ENCODE results near the gene ARV1. TPM values are rescaled to one million over a fixed set of nuclear protein-coding genes. Genes with fewer than 3 reads are reported as not detected.

Gene ARV1
- polyA plus RNA-seq, 1 donor (not counting 4 experiments of a cell fraction or from before 2014, with no cell fraction given): 38.1 TPM

- no peaks in the 10 kb centered on the region for H3K9me1 ChIP-seq (ENCODE audit: control insufficient read depth, extremely low read depth, insufficient read depth, low read length)
- no peaks in the 10 kb centered on the region for H3K9me3 ChIP-seq (ENCODE audit: control insufficient read depth, low read depth, low read length)
- H4K20me1 ChIP-seq (ENCODE audit: control insufficient read depth, extremely low read depth, insufficient read depth, low read length): no peaks in the 10 kb centered on the region
- H3K27ac ChIP-seq (ENCODE audit: control insufficient read depth, insufficient read depth, low read length): no peak overlapping the region
- H3K36me3 ChIP-seq (ENCODE audit: control insufficient read depth in 2 of 2, extremely low read depth in 1 of 2, insufficient read depth in 2 of 2, low read length in 2 of 2): peaks cover 0 to 1% of the 10 kb centered on the region in 2 experiments
- H3K4me3 ChIP-seq (ENCODE audit: control insufficient read depth in 2 of 3, extremely low read depth in 1 of 3, insufficient read depth in 2 of 3, low read depth in 1 of 3, low read length in 3 of 3): no peak overlapping the region
- H3K27me3 ChIP-seq (ENCODE audit: control insufficient read depth, extremely low read depth, insufficient read depth, low read length): no peaks in the 10 kb centered on the region
- dilution Hi-C loops (cut with MboI; ENCODE audit: extremely low pct_ligation_motif_present, low sequenced_read_pairs): no loop called here
- TF ChIP-seq, protein P1, sequence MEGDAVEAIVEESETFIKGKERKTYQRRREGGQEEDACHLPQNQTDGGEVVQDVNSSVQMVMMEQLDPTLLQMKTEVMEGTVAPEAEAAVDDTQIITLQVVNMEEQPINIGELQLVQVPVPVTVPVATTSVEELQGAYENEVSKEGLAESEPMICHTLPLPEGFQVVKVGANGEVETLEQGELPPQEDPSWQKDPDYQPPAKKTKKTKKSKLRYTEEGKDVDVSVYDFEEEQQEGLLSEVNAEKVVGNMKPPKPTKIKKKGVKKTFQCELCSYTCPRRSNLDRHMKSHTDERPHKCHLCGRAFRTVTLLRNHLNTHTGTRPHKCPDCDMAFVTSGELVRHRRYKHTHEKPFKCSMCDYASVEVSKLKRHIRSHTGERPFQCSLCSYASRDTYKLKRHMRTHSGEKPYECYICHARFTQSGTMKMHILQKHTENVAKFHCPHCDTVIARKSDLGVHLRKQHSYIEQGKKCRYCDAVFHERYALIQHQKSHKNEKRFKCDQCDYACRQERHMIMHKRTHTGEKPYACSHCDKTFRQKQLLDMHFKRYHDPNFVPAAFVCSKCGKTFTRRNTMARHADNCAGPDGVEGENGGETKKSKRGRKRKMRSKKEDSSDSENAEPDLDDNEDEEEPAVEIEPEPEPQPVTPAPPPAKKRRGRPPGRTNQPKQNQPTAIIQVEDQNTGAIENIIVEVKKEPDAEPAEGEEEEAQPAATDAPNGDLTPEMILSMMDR (optimal IDR thresholded peaks at IDR 0.05 in 1 of 3, IDR thresholded peaks at IDR 0.05 in 1 of 3, conservative IDR thresholded peaks at IDR 0.05 in 1 of 3; ENCODE audit: extremely low read depth in 1 of 3, insufficient read depth in 2 of 3, low read length in 3 of 3): no peak
- no peak for TF ChIP-seq EZH2 (IDR thresholded peaks at IDR 0.05; ENCODE audit: low read length)
- DNase-seq (ENCODE audit: low read depth, low spot score) (no peak), FAIRE-seq (no peak)
- H3K9ac ChIP-seq (ENCODE audit: control insufficient read depth, extremely low read depth, insufficient read depth, low read length): no peak overlapping the region
- no peak overlapping the region for H3K4me2 ChIP-seq (ENCODE audit: control insufficient read depth, extremely low read depth, insufficient read depth, low read depth, low read length)
- H3K4me1 ChIP-seq (ENCODE audit: control insufficient read depth, extremely low read depth, insufficient read depth, low read length): no peaks in the 10 kb centered on the region
- H2AFZ ChIP-seq (ENCODE audit: control insufficient read depth, low read length): no peak overlapping the region
- H3K79me2 ChIP-seq (ENCODE audit: control insufficient read depth, insufficient read depth, low read length): no peaks in the 10 kb centered on the region
Measured at GRCh38 chr1:230957580-230957989, 21.3 kb upstream of the ARV1 start.

DNA sequence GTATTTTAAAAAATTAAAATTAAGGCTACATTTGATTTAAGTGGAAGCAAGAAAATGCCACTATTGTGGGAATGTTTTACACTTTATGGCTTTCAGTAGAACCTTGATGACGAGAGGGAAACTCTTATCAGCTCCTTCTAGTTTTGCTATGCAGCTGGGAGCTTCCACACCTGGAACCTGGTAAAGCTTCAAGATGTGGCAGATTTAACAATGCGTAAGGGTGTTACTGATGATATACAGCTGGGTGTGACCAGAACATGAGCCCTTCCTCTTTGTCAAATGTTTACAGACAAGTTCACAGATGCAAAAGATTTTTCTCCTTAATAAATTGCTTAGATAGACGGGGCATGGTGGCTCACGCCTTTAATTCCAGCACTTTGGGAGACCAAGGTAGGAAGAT, 20.5 kb upstream of the ARV1 start:
- no peak for DNase-seq (ENCODE audit: low read depth, low spot score)
- H3K9me1 ChIP-seq (ENCODE audit: control insufficient read depth, extremely low read depth, insufficient read depth, low read length): no peaks in the 10 kb centered on the region
- H3K4me3 ChIP-seq (ENCODE audit: control insufficient read depth in 2 of 3, extremely low read depth in 1 of 3, insufficient read depth in 2 of 3, low read depth in 1 of 3, low read length in 3 of 3): no peak overlapping the region
- H3K36me3 ChIP-seq (ENCODE audit: control insufficient read depth in 2 of 2, extremely low read depth in 1 of 2, insufficient read depth in 2 of 2, low read length in 2 of 2): peaks cover 0 to 1% of the 10 kb centered on the region in 2 experiments
- H3K9ac ChIP-seq (ENCODE audit: control insufficient read depth, extremely low read depth, insufficient read depth, low read length): no peak overlapping the region
- dilution Hi-C loops (cut with MboI; ENCODE audit: extremely low pct_ligation_motif_present, low sequenced_read_pairs): no loop called here
- no peaks in the 10 kb centered on the region for H3K9me3 ChIP-seq (ENCODE audit: control insufficient read depth, low read depth, low read length)
- no peak overlapping the region for H3K4me2 ChIP-seq (ENCODE audit: control insufficient read depth, extremely low read depth, insufficient read depth, low read depth, low read length)
- H3K27ac ChIP-seq (ENCODE audit: control insufficient read depth, insufficient read depth, low read length): no peak overlapping the region
- H2AFZ ChIP-seq (ENCODE audit: control insufficient read depth, low read length): no peak overlapping the region
- TF ChIP-seq, protein P1 (optimal IDR thresholded peaks at IDR 0.05 in 1 of 3, IDR thresholded peaks at IDR 0.05 in 1 of 3, conservative IDR thresholded peaks at IDR 0.05 in 1 of 3; ENCODE audit: extremely low read depth in 1 of 3, insufficient read depth in 2 of 3, low read length in 3 of 3): no peak
- TF ChIP-seq EZH2 (IDR thresholded peaks at IDR 0.05; ENCODE audit: low read length): no peak
- FAIRE-seq: no peak
- no peaks in the 10 kb centered on the region for H4K20me1 ChIP-seq (ENCODE audit: control insufficient read depth, extremely low read depth, insufficient read depth, low read length)
- no peaks in the 10 kb centered on the region for H3K79me2 ChIP-seq (ENCODE audit: control insufficient read depth, insufficient read depth, low read length)
- H3K4me1 ChIP-seq (ENCODE audit: control insufficient read depth, extremely low read depth, insufficient read depth, low read length): no peaks in the 10 kb centered on the region
- H3K27me3 ChIP-seq (ENCODE audit: control insufficient read depth, extremely low read depth, insufficient read depth, low read length): no peaks in the 10 kb centered on the region
